Measurements from ENCODE around the gene PYGB.
"Not testable (repeated sequence)": the region's sequence is repeated elsewhere in the genome, so short reads cannot be mapped to it uniquely, and the experiment has no call there.

Gene PYGB

GRCh38 chr20:25247518-25247955 lies 348 bp upstream of the PYGB start:
- no peak for DNase-seq (ENCODE audit: low read depth in 3 of 3, low spot score in 1 of 3)

- no peak for DNase-seq (ENCODE audit: low read depth in 3 of 3, low spot score in 1 of 3)
Measured at GRCh38 chr20:25248786-25249172, 894 bp downstream of the PYGB start.

GRCh38 chr20:25249198-25249931 lies 1.5 kb downstream of the PYGB start:
- no peak for DNase-seq (ENCODE audit: low read depth in 3 of 3, low spot score in 1 of 3)

- DNase-seq (ENCODE audit: low read depth in 3 of 3, low spot score in 1 of 3), result no peak
Measured at GRCh38 chr20:25250508-25250907, 2.6 kb downstream of the PYGB start.

GRCh38 chr20:25251019-25251418 lies 3.1 kb downstream of the PYGB start:
- no peak for DNase-seq (ENCODE audit: low read depth in 3 of 3, low spot score in 1 of 3)

GRCh38 chr20:25251558-25251957 lies 3.7 kb downstream of the PYGB start:
- no peak for DNase-seq (ENCODE audit: low read depth in 3 of 3, low spot score in 1 of 3)

GRCh38 chr20:25252230-25252651 lies 4.4 kb downstream of the PYGB start:
- no peak for DNase-seq (ENCODE audit: low read depth in 3 of 3, low spot score in 1 of 3)

- no peak for DNase-seq (ENCODE audit: low read depth in 3 of 3, low spot score in 1 of 3)
Measured at GRCh38 chr20:25252686-25253421, 5.0 kb downstream of the PYGB start.

GRCh38 chr20:25253606-25254275 lies 5.9 kb downstream of the PYGB start:
- DNase-seq (ENCODE audit: low read depth in 3 of 3, low spot score in 1 of 3), result no peak

- no peak for DNase-seq (ENCODE audit: low read depth in 3 of 3, low spot score in 1 of 3)
Measured at GRCh38 chr20:25254571-25254970, 6.7 kb downstream of the PYGB start.

- DNase-seq (ENCODE audit: low read depth in 3 of 3, low spot score in 1 of 3), result no peak
Measured at GRCh38 chr20:25254986-25255680, 7.2 kb downstream of the PYGB start.

- DNase-seq (ENCODE audit: low read depth in 3 of 3, low spot score in 1 of 3), result no peak
Measured at GRCh38 chr20:25256226-25256859, 8.5 kb downstream of the PYGB start.

- DNase-seq (ENCODE audit: low read depth in 3 of 3, low spot score in 1 of 3), result no peak
Measured at GRCh38 chr20:25257130-25257529, 9.2 kb downstream of the PYGB start.

GRCh38 chr20:25257756-25258475 lies 10.0 kb downstream of the PYGB start:
- DNase-seq (ENCODE audit: low read depth in 3 of 3, low spot score in 1 of 3), result no peak

GRCh38 chr20:25258476-25258805 lies 10.6 kb downstream of the PYGB start:
- no peak for DNase-seq (ENCODE audit: low read depth in 3 of 3, low spot score in 1 of 3)

GRCh38 chr20:25258828-25259227 lies 10.9 kb downstream of the PYGB start:
- no peak for DNase-seq (ENCODE audit: low read depth in 3 of 3, low spot score in 1 of 3)

- DNase-seq (ENCODE audit: low read depth in 3 of 3, low spot score in 1 of 3), result no peak
Measured at GRCh38 chr20:25259358-25259757, 11.5 kb downstream of the PYGB start.

GRCh38 chr20:25259788-25260254 lies 11.9 kb downstream of the PYGB start:
- DNase-seq (ENCODE audit: low read depth in 3 of 3, low spot score in 1 of 3), result no peak

- DNase-seq (ENCODE audit: low read depth in 3 of 3, low spot score in 1 of 3), result not testable (repeated sequence)
Measured at GRCh38 chr20:25260770-25261437, 13.0 kb downstream of the PYGB start.
